ENCODE data around the gene CIAO2B.

- TF ChIP-seq EZH2 (IDR thresholded peaks at IDR 0.05) = no peak
- TF ChIP-seq CTCF (IDR thresholded peaks at IDR 0.05) = no peak
- TF ChIP-seq EZH2phosphoT487 (IDR thresholded peaks at IDR 0.05) = no peak
These were observed 35.3 kb downstream of the CIAO2B start for GRCh38 chr16:66898933-66899309.
